ENCODE results near the gene LOXL4. TPM values are rescaled to one million over a fixed set of nuclear protein-coding genes. Genes with fewer than 3 reads are reported as not detected.

The LOXL4 gene
- total RNA-seq, 1 experiment from 2014 or later, result 1.3 TPM

GRCh38 chr10:98256692-98257091, 11.3 kb downstream of the LOXL4 start:
- H3K9me2 ChIP-seq (ENCODE audit: insufficient read depth), result no peaks in the 10 kb centered on the region
- no peak overlapping the region for H3K4me2 ChIP-seq (ENCODE audit: low read length)
- H3K4me3 ChIP-seq (replicated peaks in 1 of 2; ENCODE audit: low read depth in 1 of 2, low read length in 2 of 2), result no peak overlapping the region
- CTCF ChIA-PET, result no interaction called here
- BruUV-seq (replicated peaks), result no TSS peak
- no peaks in the 10 kb centered on the region for H4K20me1 ChIP-seq (ENCODE audit: insufficient read depth)
- no peak for DNase-seq (ENCODE audit: low read depth, low spot score)
- no peaks in the 10 kb centered on the region for H3K9me3 ChIP-seq (ENCODE audit: control insufficient read depth in 1 of 2, insufficient read depth in 1 of 2, low read depth in 1 of 2, low read length in 2 of 2)
- TF ChIP-seq ZNF274 (IDR thresholded peaks at IDR 0.05; ENCODE audit: low read depth, low read length) (no peak), POLR2AphosphoS5 (IDR thresholded peaks at IDR 0.05; ENCODE audit: low read depth, low read length) (no peak), EZH2 (IDR thresholded peaks at IDR 0.05) (no peak), POLR2A (IDR thresholded peaks at IDR 0.05; ENCODE audit: borderline replicate concordance, extremely low read depth, insufficient read depth, insufficient read length) (no peak), SIN3A (IDR thresholded peaks at IDR 0.05; ENCODE audit: low read depth) (no peak), ZBTB33 (IDR thresholded peaks at IDR 0.05; ENCODE audit: extremely low read depth, insufficient replicate concordance, low read length) (no peak), EGR1 (IDR thresholded peaks at IDR 0.05; ENCODE audit: low read depth) (no peak), CEBPB (IDR thresholded peaks at IDR 0.05; ENCODE audit: low read depth) (no peak), CBX3 (IDR thresholded peaks at IDR 0.05; ENCODE audit: low read depth) (no peak), SP1 (IDR thresholded peaks at IDR 0.05; ENCODE audit: low read depth) (no peak), MAX (IDR thresholded peaks at IDR 0.05) (no peak)
- TF ChIP-seq, protein P1, sequence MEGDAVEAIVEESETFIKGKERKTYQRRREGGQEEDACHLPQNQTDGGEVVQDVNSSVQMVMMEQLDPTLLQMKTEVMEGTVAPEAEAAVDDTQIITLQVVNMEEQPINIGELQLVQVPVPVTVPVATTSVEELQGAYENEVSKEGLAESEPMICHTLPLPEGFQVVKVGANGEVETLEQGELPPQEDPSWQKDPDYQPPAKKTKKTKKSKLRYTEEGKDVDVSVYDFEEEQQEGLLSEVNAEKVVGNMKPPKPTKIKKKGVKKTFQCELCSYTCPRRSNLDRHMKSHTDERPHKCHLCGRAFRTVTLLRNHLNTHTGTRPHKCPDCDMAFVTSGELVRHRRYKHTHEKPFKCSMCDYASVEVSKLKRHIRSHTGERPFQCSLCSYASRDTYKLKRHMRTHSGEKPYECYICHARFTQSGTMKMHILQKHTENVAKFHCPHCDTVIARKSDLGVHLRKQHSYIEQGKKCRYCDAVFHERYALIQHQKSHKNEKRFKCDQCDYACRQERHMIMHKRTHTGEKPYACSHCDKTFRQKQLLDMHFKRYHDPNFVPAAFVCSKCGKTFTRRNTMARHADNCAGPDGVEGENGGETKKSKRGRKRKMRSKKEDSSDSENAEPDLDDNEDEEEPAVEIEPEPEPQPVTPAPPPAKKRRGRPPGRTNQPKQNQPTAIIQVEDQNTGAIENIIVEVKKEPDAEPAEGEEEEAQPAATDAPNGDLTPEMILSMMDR (IDR thresholded peaks at IDR 0.05 in 2 of 3, conservative IDR thresholded peaks at IDR 0.05 in 1 of 3; ENCODE audit: borderline replicate concordance in 1 of 3, insufficient read depth in 1 of 3, low read depth in 2 of 3, low read length in 2 of 3), result no peak
- intact Hi-C loops (cut with micrococcal nuclease), result no loop called here
- no peak for ATAC-seq
- H3K36me3 ChIP-seq (ENCODE audit: control insufficient read depth in 1 of 2, insufficient read depth in 2 of 2, low read length in 2 of 2), result no peaks in the 10 kb centered on the region
- POLR2A ChIA-PET, result no interaction called here
- H3K27me3 ChIP-seq (ENCODE audit: insufficient read depth, low read length), result no peaks in the 10 kb centered on the region
- no peaks in the 10 kb centered on the region for H3K4me1 ChIP-seq (ENCODE audit: control insufficient read depth in 1 of 2, insufficient read depth in 2 of 2, low read length in 2 of 2)
- H2AFZ ChIP-seq (ENCODE audit: low read depth, low read length, poor library complexity, severe bottlenecking), result no peak overlapping the region
- RAD21 ChIA-PET (ENCODE audit: low non-redundant PET in 1 of 2, low total read pairs in 2 of 2, uncharacterized antibody in 2 of 2, unreplicated experiment in 2 of 2), result no interaction called here
- no peak overlapping the region for H3K27ac ChIP-seq (ENCODE audit: low read depth, low read length)
- H3K9ac ChIP-seq (ENCODE audit: low read length), result no peak overlapping the region
- H3K79me2 ChIP-seq (ENCODE audit: insufficient read depth, low read length), result no peaks in the 10 kb centered on the region
